ENCODE measurements around the gene L3HYPDH.
"Not testable (repeated sequence)": the region's sequence is repeated elsewhere in the genome, so short reads cannot be mapped to it uniquely, and the experiment has no call there.

L3HYPDH gene

GRCh38 chr14:59451849-59452248 is 32.4 kb downstream of the L3HYPDH start:
- TF ChIP-seq CTCF (conservative IDR thresholded peaks at IDR 0.05; ENCODE audit: low read length) = no peak
- no peak overlapping the region for H3K4me3 ChIP-seq (ENCODE audit: low read length)
- DNase-seq (ENCODE audit: low read depth) = no peak

- no peak overlapping the region for H3K4me3 ChIP-seq (ENCODE audit: low read length)
- no peak for DNase-seq (ENCODE audit: low read depth)
- no peak for TF ChIP-seq CTCF (conservative IDR thresholded peaks at IDR 0.05; ENCODE audit: low read length)
These were observed 33.5 kb downstream of the L3HYPDH start for GRCh38 chr14:59450716-59451115.

GRCh38 chr14:59448673-59449072 is 35.5 kb downstream of the L3HYPDH start:
- H3K4me3 ChIP-seq (ENCODE audit: low read length); DNase-seq (ENCODE audit: low read depth): not testable (repeated sequence)

- peak; percentile 78 for DNase-seq (ENCODE audit: low read depth)
- no peak for TF ChIP-seq CTCF (conservative IDR thresholded peaks at IDR 0.05; ENCODE audit: low read length)
- H3K4me3 ChIP-seq (ENCODE audit: low read length) = no peak overlapping the region
These were observed 44.8 kb downstream of the L3HYPDH start for GRCh38 chr14:59439256-59439965.

- TF ChIP-seq CTCF (conservative IDR thresholded peaks at IDR 0.05; ENCODE audit: low read length) = no peak
- DNase-seq (ENCODE audit: low read depth) = peak; percentile 79
- no peak overlapping the region for H3K4me3 ChIP-seq (ENCODE audit: low read length)
These were observed 46.0 kb downstream of the L3HYPDH start for GRCh38 chr14:59438195-59438647.

- TF ChIP-seq CTCF (conservative IDR thresholded peaks at IDR 0.05; ENCODE audit: low read length) = no peak
- H3K4me3 ChIP-seq (ENCODE audit: low read length) = no peak overlapping the region
- DNase-seq (ENCODE audit: low read depth) = no peak
These were observed 48.2 kb downstream of the L3HYPDH start for GRCh38 chr14:59435987-59436386.

GRCh38 chr14:59435101-59435500 is 49.1 kb downstream of the L3HYPDH start:
- H3K4me3 ChIP-seq (ENCODE audit: low read length) = no peak overlapping the region
- TF ChIP-seq CTCF (conservative IDR thresholded peaks at IDR 0.05; ENCODE audit: low read length) = no peak
- no peak for DNase-seq (ENCODE audit: low read depth)

Data from AG10803 (cell line).